Measurements from ENCODE around the gene PTPRU. TPM values are rescaled to one million over a fixed set of nuclear protein-coding genes. Genes with fewer than 3 reads are reported as not detected.

Gene PTPRU
- polyA plus RNA-seq, 1 of the 3 experiments (the other 2 are of a cell fraction) = 3.5 TPM

DNA sequence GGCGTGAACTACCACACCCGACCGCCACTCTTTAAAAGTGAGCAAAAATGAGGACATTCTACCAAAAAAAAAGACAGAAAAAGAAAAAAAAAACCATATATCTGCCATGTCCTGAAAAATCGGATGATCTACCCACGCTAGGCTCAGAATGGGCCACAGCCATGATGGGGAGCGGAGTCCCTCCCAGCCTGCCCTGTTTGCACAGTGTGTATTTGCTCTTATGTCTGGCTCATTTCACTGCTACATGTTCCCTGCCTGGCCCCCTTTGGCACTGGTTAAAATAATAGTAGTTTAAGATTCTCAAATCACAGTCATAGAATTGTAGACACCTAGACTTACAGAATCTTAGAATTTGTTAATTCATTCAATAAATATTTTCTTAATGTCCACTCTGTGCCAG, 121.9 kb downstream of the PTPRU start (continued):
- TF ChIP-seq, protein P1, sequence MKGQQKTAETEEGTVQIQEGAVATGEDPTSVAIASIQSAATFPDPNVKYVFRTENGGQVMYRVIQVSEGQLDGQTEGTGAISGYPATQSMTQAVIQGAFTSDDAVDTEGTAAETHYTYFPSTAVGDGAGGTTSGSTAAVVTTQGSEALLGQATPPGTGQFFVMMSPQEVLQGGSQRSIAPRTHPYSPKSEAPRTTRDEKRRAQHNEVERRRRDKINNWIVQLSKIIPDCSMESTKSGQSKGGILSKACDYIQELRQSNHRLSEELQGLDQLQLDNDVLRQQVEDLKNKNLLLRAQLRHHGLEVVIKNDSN (IDR thresholded peaks at IDR 0.05; ENCODE audit: borderline replicate concordance, low read depth) = no peak
- TF ChIP-seq CHD2 (IDR thresholded peaks at IDR 0.05; ENCODE audit: low read length, partially characterized antibody) = no peak
- no peak for TF ChIP-seq FOXJ3 (CRISPR knock-in tag; IDR thresholded peaks at IDR 0.05)
- TF ChIP-seq JUND (IDR thresholded peaks at IDR 0.05) = no peak
- TF ChIP-seq, protein P2, sequence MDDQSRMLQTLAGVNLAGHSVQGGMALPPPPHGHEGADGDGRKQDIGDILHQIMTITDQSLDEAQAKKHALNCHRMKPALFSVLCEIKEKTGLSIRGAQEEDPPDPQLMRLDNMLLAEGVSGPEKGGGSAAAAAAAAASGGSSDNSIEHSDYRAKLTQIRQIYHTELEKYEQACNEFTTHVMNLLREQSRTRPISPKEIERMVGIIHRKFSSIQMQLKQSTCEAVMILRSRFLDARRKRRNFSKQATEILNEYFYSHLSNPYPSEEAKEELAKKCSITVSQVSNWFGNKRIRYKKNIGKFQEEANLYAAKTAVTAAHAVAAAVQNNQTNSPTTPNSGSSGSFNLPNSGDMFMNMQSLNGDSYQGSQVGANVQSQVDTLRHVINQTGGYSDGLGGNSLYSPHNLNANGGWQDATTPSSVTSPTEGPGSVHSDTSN (IDR thresholded peaks at IDR 0.05) = no peak

DNA sequence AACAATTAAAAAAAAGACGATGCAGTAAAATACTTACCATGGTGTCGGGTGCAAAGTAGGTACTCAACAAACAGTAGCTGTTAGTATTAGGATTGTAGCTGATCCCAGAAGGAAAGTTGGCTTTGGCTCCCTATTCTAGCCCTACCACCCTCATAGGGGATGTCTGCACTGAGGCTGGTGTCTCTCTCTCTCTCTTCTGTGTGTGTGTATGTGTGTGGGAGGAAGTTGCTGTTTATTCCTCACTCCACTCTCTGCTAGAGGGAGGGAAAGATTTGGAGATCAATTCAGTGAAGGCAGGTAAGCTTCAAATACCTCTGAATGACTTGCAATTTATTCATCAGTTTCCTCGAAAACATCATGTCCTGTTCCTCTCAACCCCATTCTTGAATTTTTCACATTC, 124.4 kb downstream of the PTPRU start:
- H3K79me2 ChIP-seq (ENCODE audit: insufficient read depth) = no peaks in the 10 kb centered on the region
- DNase-seq = no peak
- H3F3A ChIP-seq (replicated peaks; ENCODE audit: insufficient read depth) = no peaks in the 10 kb centered on the region
- TF ChIP-seq, protein P2 (IDR thresholded peaks at IDR 0.05) = no peak
- TF ChIP-seq, protein P3, sequence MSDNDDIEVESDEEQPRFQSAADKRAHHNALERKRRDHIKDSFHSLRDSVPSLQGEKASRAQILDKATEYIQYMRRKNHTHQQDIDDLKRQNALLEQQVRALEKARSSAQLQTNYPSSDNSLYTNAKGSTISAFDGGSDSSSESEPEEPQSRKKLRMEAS (IDR thresholded peaks at IDR 0.05; ENCODE audit: low read depth) = no peak
- TF ChIP-seq EP300 (IDR thresholded peaks at IDR 0.05; ENCODE audit: borderline replicate concordance in 1 of 2, low read depth in 1 of 2, low read length in 1 of 2) = no peak
- TF ChIP-seq, protein P4, sequence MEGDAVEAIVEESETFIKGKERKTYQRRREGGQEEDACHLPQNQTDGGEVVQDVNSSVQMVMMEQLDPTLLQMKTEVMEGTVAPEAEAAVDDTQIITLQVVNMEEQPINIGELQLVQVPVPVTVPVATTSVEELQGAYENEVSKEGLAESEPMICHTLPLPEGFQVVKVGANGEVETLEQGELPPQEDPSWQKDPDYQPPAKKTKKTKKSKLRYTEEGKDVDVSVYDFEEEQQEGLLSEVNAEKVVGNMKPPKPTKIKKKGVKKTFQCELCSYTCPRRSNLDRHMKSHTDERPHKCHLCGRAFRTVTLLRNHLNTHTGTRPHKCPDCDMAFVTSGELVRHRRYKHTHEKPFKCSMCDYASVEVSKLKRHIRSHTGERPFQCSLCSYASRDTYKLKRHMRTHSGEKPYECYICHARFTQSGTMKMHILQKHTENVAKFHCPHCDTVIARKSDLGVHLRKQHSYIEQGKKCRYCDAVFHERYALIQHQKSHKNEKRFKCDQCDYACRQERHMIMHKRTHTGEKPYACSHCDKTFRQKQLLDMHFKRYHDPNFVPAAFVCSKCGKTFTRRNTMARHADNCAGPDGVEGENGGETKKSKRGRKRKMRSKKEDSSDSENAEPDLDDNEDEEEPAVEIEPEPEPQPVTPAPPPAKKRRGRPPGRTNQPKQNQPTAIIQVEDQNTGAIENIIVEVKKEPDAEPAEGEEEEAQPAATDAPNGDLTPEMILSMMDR (IDR thresholded peaks at IDR 0.05) = no peak
- no peak for TF ChIP-seq RAD21 (IDR thresholded peaks at IDR 0.05; ENCODE audit: low read length)
- no peak for TF ChIP-seq FOXJ3 (CRISPR knock-in tag; IDR thresholded peaks at IDR 0.05)
- no peak for TF ChIP-seq JUND (IDR thresholded peaks at IDR 0.05)
- TF ChIP-seq RFX5 (IDR thresholded peaks at IDR 0.05; ENCODE audit: low read length) = no peak
- no peak for TF ChIP-seq RCOR1 (IDR thresholded peaks at IDR 0.05; ENCODE audit: low read length)
- TF ChIP-seq TCF12 (IDR thresholded peaks at IDR 0.05) = no peak
- no peak overlapping the region for H3K9ac ChIP-seq
- 33% methylated on average over 3 of the region's 3 CpGs for WGBS (ENCODE audit: low lambda C conversion rate)
- no peaks in the 10 kb centered on the region for H3K27me3 ChIP-seq (ENCODE audit: insufficient read depth)
- no peaks in the 10 kb centered on the region for H3K36me3 ChIP-seq (replicated peaks in 1 of 2; ENCODE audit: control insufficient read depth in 1 of 2, insufficient read depth in 2 of 2, low read length in 1 of 2)
- ChIA-PET POLR2A (no interaction called here), CTCF (interaction anchor here (1.5 to 1.8 kb wide), 2 partner anchors 35 to 726 kb away, joined by 4 to 6 read pairs; no protein-coding TSS in a partner anchor)
- no peak overlapping the region for H3K4me2 ChIP-seq
- no peaks in the 10 kb centered on the region for H3K4me1 ChIP-seq (ENCODE audit: control insufficient read depth in 1 of 2, insufficient read depth in 2 of 2, low read depth in 1 of 2, low read length in 1 of 2)
- H3K9me2 ChIP-seq = no peaks in the 10 kb centered on the region
- no peaks in the 10 kb centered on the region for H4K20me1 ChIP-seq (ENCODE audit: insufficient read depth)
- no peak overlapping the region for H3K4me3 ChIP-seq (ENCODE audit: low read depth in 2 of 2, low read length in 1 of 2)
- H3K9me3 ChIP-seq = no peaks in the 10 kb centered on the region
- H3K27ac ChIP-seq (ENCODE audit: low read depth in 2 of 2, low read length in 1 of 2) = no peak overlapping the region
- no peak overlapping the region for H2AFZ ChIP-seq (ENCODE audit: low read depth)

Measured in SK-N-SH (cell line).